K562 (cell line): Measurements from ENCODE around the gene ATP6V0C. TPM values are rescaled to one million over a fixed set of nuclear protein-coding genes. Genes with fewer than 3 reads are reported as not detected.

ENCODE experiments used
- ATAC-seq: fragments of 200-7000 bp; cut with Tn5 transposase; 3 replicates; pipeline ENCODE4 v1.9.1; 2020; ENCODE audit warnings: moderate library complexity
- BruUV-seq: library from RNA; stranded (reverse); fragments of 400-500 nt; replicated peaks from 2 replicates; lab custom pipeline; 2021; lab: Mats Ljungman, UMichigan
- CTCF ChIA-PET: fragments of 300-600 bp; formaldehyde crosslinking; extraction: SDS; loops from one replicate; lab custom pipeline; 2021; ENCODE audit warnings: low intra/inter-chr PET ratio; lab: Yijun Ruan, JAX
- POLR2A ChIA-PET: fragments of 300-600, 350-650 bp; sonication (Branson Sonifier 250); formaldehyde crosslinking; extraction: SDS; loops from one replicate; lab custom pipeline; 2021; ENCODE audit warnings: antibody characterized with exemption, inconsistent platforms; lab: Yijun Ruan, JAX
- DNase-seq, 4 experiments: peaks; one replicate each; pipeline versions ENCODE4 v3.0.0 to v3.0.0-alpha.2; 2011 to 2018; ENCODE audit warnings: low spot score in 3 of 4, mixed read lengths in 3 of 4; ENCODE audit errors: extremely low read depth in 1 of 4
- FAIRE-seq: peaks from 2 replicates; lab custom pipeline; 2011; peaks lifted over from hg19 to GRCh38; lab: Jason Lieb, UNC
- H2AFZ ChIP-seq: 2 replicates; pipeline ENCODE4 v1.6.0; 2011; ENCODE audit warnings: low read depth, low read length, control low read depth, inconsistent platforms
- H3K27ac ChIP-seq: fragments of 200-600 bp; 3 replicates; pipeline ENCODE4 v1.8.0; 2011; ENCODE audit warnings: low read depth, mild to moderate bottlenecking, control low read depth, inconsistent platforms, low read length, moderate library complexity, mixed read lengths; ENCODE audit errors: extremely low read depth
- H3K27me3 ChIP-seq, 2 experiments: fragments of 300-600 bp in 1 of 2; 2 replicates in 1 of 2; 3 replicates in 1 of 2; pipeline versions ENCODE4 v1.6.0 to v1.8.0; 2011; ENCODE audit warnings: inconsistent platforms in 2 of 2, low read length in 2 of 2, mild to moderate bottlenecking in 1 of 2, mixed read lengths in 1 of 2, moderate library complexity in 1 of 2; ENCODE audit not compliant: control insufficient read depth in 2 of 2, insufficient read depth in 2 of 2
- H3K36me3 ChIP-seq: fragments of 300-600 bp; 3 replicates; pipeline ENCODE4 v1.8.0; 2011; ENCODE audit warnings: mild to moderate bottlenecking, low read length, inconsistent platforms; ENCODE audit not compliant: control insufficient read depth, insufficient read depth
- H3K4me1 ChIP-seq, 2 experiments: fragments of 200-600 bp in 1 of 2; replicated peaks in 1 of 2; 2 replicates in 1 of 2; 3 replicates in 1 of 2; pipeline versions ENCODE4 v1.5.1 to v1.8.0; 2011; ENCODE audit warnings: inconsistent platforms in 2 of 2, low read length in 2 of 2, mild to moderate bottlenecking in 1 of 2, mixed read lengths in 1 of 2, moderate library complexity in 1 of 2; ENCODE audit not compliant: control insufficient read depth in 2 of 2, insufficient read depth in 2 of 2
- H3K4me2 ChIP-seq: 2 replicates; pipeline ENCODE4 v1.6.1; 2011; ENCODE audit warnings: low read length, control low read depth, inconsistent platforms, mixed read lengths; ENCODE audit not compliant: insufficient read depth
- H3K4me3 ChIP-seq: fragments of 200-600 bp; sonication (generic), shearing (Covaris generic); 2 replicates; pipeline ENCODE4 v1.5.1; 2016; ENCODE audit warnings: control low read depth, inconsistent platforms
- H3K79me2 ChIP-seq: fragments of 200-600 bp; 3 replicates; pipeline ENCODE4 v1.8.0; 2011; ENCODE audit warnings: low read length, inconsistent platforms; ENCODE audit not compliant: control insufficient read depth, insufficient read depth
- H3K9ac ChIP-seq, 2 experiments: 2 replicates each; pipeline versions ENCODE4 v1.6.0 to v1.6.1; 2011; ENCODE audit warnings: low read depth in 2 of 2, low read length in 2 of 2, control low read depth in 1 of 2, inconsistent platforms in 1 of 2, mild to moderate bottlenecking in 1 of 2, mixed read lengths in 1 of 2; ENCODE audit not compliant: insufficient read depth in 1 of 2
- H3K9me1 ChIP-seq: one replicate; pipeline ENCODE4 v1.6.0; 2011; ENCODE audit warnings: inconsistent platforms, mild to moderate bottlenecking, low read length, moderate library complexity; ENCODE audit not compliant: control insufficient read depth, insufficient read depth
- H3K9me3 ChIP-seq: replicated peaks from 2 replicates; pipeline ENCODE4 v1.5.1; 2011; ENCODE audit warnings: low read depth, low read length, inconsistent platforms; ENCODE audit not compliant: control insufficient read depth, insufficient read depth
- H4K20me1 ChIP-seq: replicated peaks from 2 replicates; pipeline ENCODE4 v1.6.1; 2011; ENCODE audit warnings: low read length, inconsistent platforms, mixed read lengths; ENCODE audit not compliant: control insufficient read depth, insufficient read depth
- BRCA1 ChIP-seq, 2 experiments: fragments of 450-650 bp in 1 of 2; sonication (generic) in 1 of 2; formaldehyde crosslinking in 1 of 2; IDR thresholded peaks; 2 replicates each; pipeline versions ENCODE4 v1.5.0 to v1.6.1; 2017 to 2020; ENCODE audit warnings: mild to moderate bottlenecking in 1 of 2, missing genetic modification reagents in 1 of 2
- E2F3 ChIP-seq: fragments of 250-450 bp; sonication (Bioruptor Pico); IDR thresholded peaks from 2 replicates; pipeline ENCODE4 v1.4.0; 2020; ENCODE audit warnings: mild to moderate bottlenecking
- EP300 ChIP-seq: IDR thresholded peaks from 2 replicates; pipeline ENCODE4 v1.6.1; 2012; ENCODE audit warnings: low read length, improper control_type of control experiment
- FOS ChIP-seq: IDR thresholded peaks from 3 replicates; pipeline ENCODE4 v1.6.1; 2011; ENCODE audit not compliant: insufficient read length; ENCODE audit errors: extremely low read depth
- FOSL1 ChIP-seq: fragments of 200-800 bp; sonication (Bioruptor generic); conservative IDR thresholded peaks from 2 replicates; pipeline ENCODE4 v1.6.1; 2016; ENCODE audit warnings: missing genetic modification characterization, missing compliant biosample characterization
- LEF1 ChIP-seq: fragments of 450-650 bp; IDR thresholded peaks from 2 replicates; pipeline ENCODE4 v1.6.1; 2016; ENCODE audit warnings: mild to moderate bottlenecking
- MBD2 ChIP-seq: sonication (generic); IDR thresholded peaks from 2 replicates; pipeline ENCODE4 v1.6.1; 2016; ENCODE audit warnings: low read depth, borderline replicate concordance
- MYNN ChIP-seq, 2 experiments: sonication (generic); formaldehyde crosslinking in 1 of 2; IDR thresholded peaks; 2 replicates each; pipeline versions ENCODE4 v1.5.0 to v1.6.1; 2016 to 2020; ENCODE audit warnings: antibody characterized with exemption in 1 of 2, missing genetic modification reagents in 1 of 2
- NONO ChIP-seq, 2 experiments: fragments of 200-400 bp in 1 of 2; fragments of 450-650 bp in 1 of 2; formaldehyde crosslinking in 1 of 2; IDR thresholded peaks; 2 replicates each; pipeline ENCODE4 v1.6.1; 2017; ENCODE audit warnings: low read depth in 2 of 2, mild to moderate bottlenecking in 2 of 2, moderate library complexity in 2 of 2, low read length in 1 of 2
- PHB2 ChIP-seq: fragments of 450-650 bp; IDR thresholded peaks from 2 replicates; pipeline ENCODE4 v1.6.1; 2017; ENCODE audit warnings: low read depth
- PHF20 ChIP-seq: fragments of 450-650 bp; IDR thresholded peaks from 2 replicates; pipeline ENCODE4 v1.6.1; 2018; ENCODE audit not compliant: partially characterized antibody
- PRMT5 ChIP-seq: sonication (generic); formaldehyde crosslinking; IDR thresholded peaks from 2 replicates; pipeline ENCODE4 v1.5.0; 2020; ENCODE audit warnings: missing genetic modification reagents
- SIX5 ChIP-seq, 2 experiments: IDR thresholded peaks; 2 replicates each; pipeline ENCODE4 v1.6.1; 2011; ENCODE audit warnings: low read length in 2 of 2, borderline replicate concordance in 1 of 2, low read depth in 1 of 2, mild to moderate bottlenecking in 1 of 2, moderate library complexity in 1 of 2; ENCODE audit not compliant: insufficient read depth in 1 of 2
- ZNF12 ChIP-seq: sonication (generic); formaldehyde crosslinking; IDR thresholded peaks from 2 replicates; pipeline ENCODE4 v1.4.0; 2020; ENCODE audit warnings: mild to moderate bottlenecking, missing genetic modification reagents
- WGBS: fragments of 100-300 bp; shearing (Covaris generic); methylation state at CpG from one replicate; pipeline ENCODE4 v1.1.6; 2016; ENCODE audit warnings: low coverage, mixed read lengths; ENCODE audit not compliant: insufficient coverage; ENCODE audit errors: missing lambda C conversion rate; 5-methylcytosine and 5-hydroxymethylcytosine counted together
- in situ Hi-C: fragments of 300-500 bp; cut with MboI; formaldehyde crosslinking; loops from 4 replicates; pipeline ENCODE4 v1.15.0; 2018; ENCODE audit warnings: inconsistent platforms, mixed read lengths
- intact Hi-C: fragments of 100-400 bp; cut with micrococcal nuclease; formaldehyde crosslinking; loops from 2 replicates; pipeline ENCODE4 v1.14.2; 2022
- polyA plus RNA-seq, 8 experiments: library from polyadenylated mRNA; depleted of rRNA in 4 of 8; stranded (reverse) in 5 of 8; unstranded in 3 of 8; fragments of >200 nt; fragmentation: Nextera tagmentation in 2 of 8; fragmentation: Illumina TruSeq in 1 of 8; extraction: Ambion mirVana in 2 of 8; extraction: Trizol in 1 of 8; gene quantifications; 2 replicates each; pipeline versions ENCODE4 v1.2.1 to v1.2.3, GENCODE V29; 2011 to 2014; ENCODE audit warnings: inconsistent platforms in 1 of 8, missing spikeins in 1 of 8
- total RNA-seq, 7 experiments: library from RNA; depleted of rRNA in 6 of 7; stranded (reverse); fragments of >200 nt in 6 of 7; fragmentation: Illumina TruSeq in 2 of 7; extraction: Trizol in 2 of 7; gene quantifications; 2 replicates each; pipeline versions ENCODE4 v1.2.1 to v1.2.3, GENCODE V29; 2011 to 2021; ENCODE audit warnings: low replicate concordance in 1 of 7
- TF ChIP-seq, protein P1 (sequence below): fragments of 450-650 bp; IDR thresholded peaks from one replicate; pipeline ENCODE4 v1.6.1; 2018; ENCODE audit warnings: mild to moderate bottlenecking, moderate library complexity; ENCODE audit not compliant: partially characterized antibody
- TF ChIP-seq, protein P2 (sequence below), 3 experiments: IDR thresholded peaks in 2 of 3; conservative IDR thresholded peaks in 1 of 3; 2 replicates each; pipeline ENCODE4 v1.5.1; 2011 to 2012; ENCODE audit warnings: low read length in 3 of 3, mild to moderate bottlenecking in 3 of 3, control low read depth in 2 of 3, improper control_type of control experiment in 1 of 3, inconsistent platforms in 1 of 3, low read depth in 1 of 3, mixed read lengths in 1 of 3, moderate library complexity in 1 of 3; ENCODE audit not compliant: insufficient read depth in 2 of 3
- TF ChIP-seq, protein P3 (sequence below): IDR thresholded peaks from 2 replicates; pipeline ENCODE4 v1.6.1; 2011; ENCODE audit not compliant: insufficient read length; ENCODE audit errors: extremely low read depth

ATP6V0C gene
- total and polyA plus RNA-seq, 9 of the 15 experiments (the other 6 are each of a cell fraction or from before 2014, with no cell fraction given): 2.9 to 228 (median 22.7) TPM

DNA sequence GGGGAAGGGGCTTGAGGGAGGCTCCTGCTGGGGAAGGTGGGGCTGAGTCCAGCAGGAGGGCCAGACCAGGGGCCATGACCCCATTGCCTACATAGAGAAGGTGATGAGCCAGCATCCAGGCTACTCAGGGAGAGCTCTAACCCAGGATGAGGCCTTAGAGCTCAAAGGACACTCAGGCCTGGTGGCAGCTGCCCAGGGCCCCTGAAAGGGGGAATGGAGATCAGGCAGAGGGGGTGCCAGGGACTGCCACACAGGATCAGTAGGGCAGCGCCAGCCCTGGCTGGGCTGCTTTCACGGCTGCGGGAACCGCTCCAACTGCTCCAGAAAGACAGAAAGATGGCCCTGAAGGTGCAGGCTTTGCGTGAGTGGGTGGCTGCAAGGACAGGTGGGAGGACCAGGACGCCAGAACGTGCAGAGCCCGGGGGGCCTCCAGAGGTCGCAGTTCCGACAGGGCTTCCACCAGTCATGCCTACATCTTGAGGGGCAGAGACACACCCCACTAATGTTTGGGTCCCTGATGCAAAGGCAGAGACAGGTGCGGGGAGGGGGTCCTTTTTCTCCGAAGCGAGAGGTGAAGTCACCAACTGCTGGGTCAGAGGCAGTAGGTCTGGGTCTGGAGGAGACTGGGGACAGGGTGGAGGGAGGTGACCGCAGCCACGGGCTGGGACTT lies 882 bp upstream of the ATP6V0C start:
- in situ Hi-C loops (no loop called here), intact Hi-C loops (no loop called here)
- BruUV-seq: no TSS peak
- ATAC-seq (peak; percentile 4; the same call in 2 of the 3 replicates), DNase-seq (peak in 3 of 4 experiments; percentile 37 to 47 (median 44)), FAIRE-seq (no peak)
- H3K4me2 ChIP-seq: peak overlapping the region; percentile 94
- H3K9me3 ChIP-seq: no peaks in the 10 kb centered on the region
- H3K36me3 ChIP-seq: peaks cover 24% of the 10 kb centered on the region
- H4K20me1 ChIP-seq: peaks cover 30% of the 10 kb centered on the region
- peaks cover 3% of the 10 kb centered on the region for H3K9me1 ChIP-seq
- ChIA-PET POLR2A (interaction anchor here (0.6 to 1.3 kb wide), 5 partner anchors 47 to 640 kb away, joined by 3 to 5 read pairs (median 3); no protein-coding TSS in a partner anchor), CTCF (no interaction called here)
- H3K9ac ChIP-seq: peak overlapping the region; percentile 90 to 96
- peak overlapping the region; percentile 98 for H3K4me3 ChIP-seq
- peaks cover 50 to 87% of the 10 kb centered on the region in 2 experiments for H3K4me1 ChIP-seq
- peaks cover 48% of the 10 kb centered on the region for H3K79me2 ChIP-seq
- no peaks in the 10 kb centered on the region for H3K27me3 ChIP-seq
- H3K27ac ChIP-seq: peak overlapping the region; percentile 96
- WGBS: 39% methylated on average over 13 of the region's 15 CpGs
- peak overlapping the region; percentile 80 for H2AFZ ChIP-seq
- TF ChIP-seq PHF20 (no peak), BRCA1 (IDR thresholded peaks at IDR 0.05) (no peak), BRCA1 (CRISPR knock-in tag; IDR thresholded peaks at IDR 0.05) (0 out of 2 replicates have a peak, but pooled peaks have one; percentile 13), ZNF12 (CRISPR knock-in tag) (no peak), PRMT5 (no peak), FOSL1 (tag) (no peak), PHB2 (no peak), NONO (IDR thresholded peaks at IDR 0.05; ENCODE audit: low read depth in 2 of 2, low read length in 1 of 2) (no peak), EP300 (no peak), SIX5 (IDR thresholded peaks at IDR 0.05; ENCODE audit: borderline replicate concordance in 1 of 2, insufficient read depth in 1 of 2, low read depth in 1 of 2, low read length in 2 of 2) (no peak), MYNN (IDR thresholded peaks at IDR 0.05) (no peak), MYNN (CRISPR knock-in tag; IDR thresholded peaks at IDR 0.05) (no peak), LEF1 (no peak), FOS (no peak), E2F3 (CRISPR knock-in tag) (no peak), MBD2 (no peak)
- TF ChIP-seq, protein P1, sequence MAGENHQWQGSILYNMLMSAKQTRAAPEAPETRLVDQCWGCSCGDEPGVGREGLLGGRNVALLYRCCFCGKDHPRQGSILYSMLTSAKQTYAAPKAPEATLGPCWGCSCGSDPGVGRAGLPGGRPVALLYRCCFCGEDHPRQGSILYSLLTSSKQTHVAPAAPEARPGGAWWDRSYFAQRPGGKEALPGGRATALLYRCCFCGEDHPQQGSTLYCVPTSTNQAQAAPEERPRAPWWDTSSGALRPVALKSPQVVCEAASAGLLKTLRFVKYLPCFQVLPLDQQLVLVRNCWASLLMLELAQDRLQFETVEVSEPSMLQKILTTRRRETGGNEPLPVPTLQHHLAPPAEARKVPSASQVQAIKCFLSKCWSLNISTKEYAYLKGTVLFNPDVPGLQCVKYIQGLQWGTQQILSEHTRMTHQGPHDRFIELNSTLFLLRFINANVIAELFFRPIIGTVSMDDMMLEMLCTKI: no peak
- TF ChIP-seq, protein P2, sequence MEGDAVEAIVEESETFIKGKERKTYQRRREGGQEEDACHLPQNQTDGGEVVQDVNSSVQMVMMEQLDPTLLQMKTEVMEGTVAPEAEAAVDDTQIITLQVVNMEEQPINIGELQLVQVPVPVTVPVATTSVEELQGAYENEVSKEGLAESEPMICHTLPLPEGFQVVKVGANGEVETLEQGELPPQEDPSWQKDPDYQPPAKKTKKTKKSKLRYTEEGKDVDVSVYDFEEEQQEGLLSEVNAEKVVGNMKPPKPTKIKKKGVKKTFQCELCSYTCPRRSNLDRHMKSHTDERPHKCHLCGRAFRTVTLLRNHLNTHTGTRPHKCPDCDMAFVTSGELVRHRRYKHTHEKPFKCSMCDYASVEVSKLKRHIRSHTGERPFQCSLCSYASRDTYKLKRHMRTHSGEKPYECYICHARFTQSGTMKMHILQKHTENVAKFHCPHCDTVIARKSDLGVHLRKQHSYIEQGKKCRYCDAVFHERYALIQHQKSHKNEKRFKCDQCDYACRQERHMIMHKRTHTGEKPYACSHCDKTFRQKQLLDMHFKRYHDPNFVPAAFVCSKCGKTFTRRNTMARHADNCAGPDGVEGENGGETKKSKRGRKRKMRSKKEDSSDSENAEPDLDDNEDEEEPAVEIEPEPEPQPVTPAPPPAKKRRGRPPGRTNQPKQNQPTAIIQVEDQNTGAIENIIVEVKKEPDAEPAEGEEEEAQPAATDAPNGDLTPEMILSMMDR (IDR thresholded peaks at IDR 0.05 in 2 of 3, conservative IDR thresholded peaks at IDR 0.05 in 1 of 3; ENCODE audit: insufficient read depth in 2 of 3, low read depth in 1 of 3, low read length in 3 of 3): peak in 2 of 3 experiments; percentile 25 to 49; a peak in 5 of 6 replicates
- TF ChIP-seq, protein P3, sequence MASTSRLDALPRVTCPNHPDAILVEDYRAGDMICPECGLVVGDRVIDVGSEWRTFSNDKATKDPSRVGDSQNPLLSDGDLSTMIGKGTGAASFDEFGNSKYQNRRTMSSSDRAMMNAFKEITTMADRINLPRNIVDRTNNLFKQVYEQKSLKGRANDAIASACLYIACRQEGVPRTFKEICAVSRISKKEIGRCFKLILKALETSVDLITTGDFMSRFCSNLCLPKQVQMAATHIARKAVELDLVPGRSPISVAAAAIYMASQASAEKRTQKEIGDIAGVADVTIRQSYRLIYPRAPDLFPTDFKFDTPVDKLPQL: no peak
